SJCRH30 (cell line): Measurements from ENCODE around the gene NCOA4. TPM values are rescaled to one million over a fixed set of nuclear protein-coding genes. Genes with fewer than 3 reads are reported as not detected.

Experiments used
- DNase-seq, 2 experiments: peaks; one replicate each; pipeline ENCODE4 v3.0.0-alpha.2; 2015 to 2020
- H3K27ac ChIP-seq: fragments of 250-450 bp; sonication (Bioruptor Pico); 2 replicates; pipeline ENCODE4 v1.5.1; 2020; ENCODE audit warnings: mild to moderate bottlenecking, moderate library complexity
- H3K27me3 ChIP-seq: fragments of 250-450 bp; sonication (Bioruptor Pico); 2 replicates; pipeline ENCODE4 v1.5.1; 2020; ENCODE audit warnings: mild to moderate bottlenecking, moderate library complexity
- H3K36me3 ChIP-seq: fragments of 250-450 bp; sonication (Bioruptor Pico); 2 replicates; pipeline ENCODE4 v1.5.1; 2020; ENCODE audit warnings: mild to moderate bottlenecking, moderate library complexity
- H3K4me1 ChIP-seq: fragments of 250-450 bp; sonication (Bioruptor Pico); 2 replicates; pipeline ENCODE4 v1.5.1; 2020; ENCODE audit warnings: mild to moderate bottlenecking, moderate library complexity
- H3K4me3 ChIP-seq: fragments of 250-450 bp; sonication (Bioruptor Pico); 2 replicates; pipeline ENCODE4 v1.5.1; 2020; ENCODE audit warnings: mild to moderate bottlenecking, moderate library complexity
- H3K9me3 ChIP-seq: fragments of 250-450 bp; sonication (Bioruptor Pico); replicated peaks from 2 replicates; pipeline ENCODE4 v1.5.1; 2020; ENCODE audit warnings: mild to moderate bottlenecking, moderate library complexity
- total RNA-seq: library from RNA; depleted of rRNA; stranded (reverse); fragments of >200 nt; shearing (Covaris generic); gene quantifications from 2 replicates; pipeline ENCODE4 v1.2.3, GENCODE V29; 2014; rRNA removed

The NCOA4 gene
- 46.8 and 47.5 TPM in 2 replicates for total RNA-seq

DNA sequence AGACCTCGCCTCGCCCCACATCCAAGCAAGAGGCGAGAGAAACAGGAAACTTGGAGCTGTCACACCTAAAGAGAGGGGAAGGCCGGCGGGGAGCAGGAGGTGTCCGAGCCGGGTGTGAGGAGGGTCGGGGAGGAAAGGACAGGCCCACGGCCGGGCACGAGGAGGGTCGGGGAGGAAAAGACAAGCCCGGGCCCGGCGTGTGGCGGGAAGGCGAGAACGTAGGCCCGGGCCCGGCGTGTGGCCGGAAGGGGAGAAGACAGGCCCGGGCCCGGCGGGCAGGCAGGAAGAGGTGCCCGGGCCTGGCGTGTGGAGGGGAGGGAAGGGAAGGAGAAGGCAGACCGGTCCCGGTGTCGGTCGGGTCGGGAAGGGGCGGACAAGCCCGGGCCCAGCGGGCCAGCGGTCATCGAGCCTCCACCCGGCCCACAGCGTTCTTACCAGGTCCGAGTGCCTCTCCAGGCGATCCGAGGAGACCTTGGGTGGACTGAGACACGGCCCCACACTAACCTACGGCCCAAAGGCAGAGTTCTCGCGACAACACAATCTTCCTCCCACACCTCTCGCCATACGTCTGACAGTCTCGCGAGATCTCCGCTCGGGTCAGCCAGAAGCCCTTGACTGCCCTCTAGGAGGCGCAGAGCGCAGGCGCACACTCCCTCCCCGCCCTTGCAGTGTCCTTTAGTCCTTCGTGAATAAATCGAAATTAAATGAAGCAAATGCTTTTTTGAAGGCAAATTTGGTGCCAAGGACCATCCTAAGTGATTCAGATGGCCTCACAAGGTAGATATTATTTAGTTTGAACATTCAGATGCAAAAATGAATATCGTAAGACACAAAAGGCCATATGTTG lies at the start of gene NCOA4:
Gene NCOA4 (minus strand): TSS at position 533 of the 847 bp plus-strand sequence. CDS start 13,943 bp downstream, outside the sequence.
- Histone ChIP-seq H3K9me3 (no peaks in the 10 kb centered on the region), H3K4me1 (no peaks in the 10 kb centered on the region), H3K27ac (peak within 1 kb of the TSS; percentile 62), H3K4me3 (peak within 1 kb of the TSS; percentile 85), H3K36me3 (no peaks in the 10 kb centered on the region), H3K27me3 (no peaks in the 10 kb centered on the region)
- DNase-seq: peak; percentile 93 to 95

DNA sequence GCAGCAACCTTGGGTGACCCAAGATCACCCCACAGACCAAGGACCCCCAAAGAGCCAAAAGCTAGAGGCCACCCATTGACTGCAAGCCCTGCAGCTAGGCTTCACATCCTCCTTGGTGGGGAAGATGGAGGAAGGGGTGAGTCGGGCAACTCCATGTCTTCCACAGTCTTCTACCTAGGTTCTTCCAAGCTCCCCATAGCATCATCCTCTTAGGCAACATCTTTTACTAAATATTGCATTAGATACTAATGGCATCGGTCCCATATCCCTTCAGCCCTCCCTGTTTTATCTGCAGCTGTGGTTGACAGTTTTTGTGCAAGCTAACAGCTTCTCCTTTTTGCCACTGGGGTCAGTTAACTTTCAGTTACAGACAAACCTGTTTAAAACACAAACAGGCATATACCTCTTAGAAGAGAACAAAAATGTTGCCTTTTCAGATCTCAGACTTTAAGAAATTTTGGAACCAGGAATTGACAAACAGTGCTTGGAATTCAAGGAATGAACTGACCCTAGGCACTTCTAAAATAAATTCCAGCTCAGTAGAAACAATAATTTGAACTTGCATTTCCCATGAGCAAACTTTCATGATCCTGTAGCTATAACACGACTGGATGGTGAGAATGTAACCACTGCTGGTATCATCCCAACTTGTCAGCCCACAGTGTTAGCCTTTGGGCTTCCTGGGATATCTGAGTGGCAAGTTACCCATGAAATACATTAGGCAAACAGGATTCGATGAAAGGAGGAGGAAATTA lies 49.6 kb upstream of the NCOA4 start:
- Histone ChIP-seq H3K4me1 (no peaks in the 10 kb centered on the region), H3K36me3 (no peaks in the 10 kb centered on the region), H3K27me3 (no peaks in the 10 kb centered on the region), H3K27ac (no peak overlapping the region), H3K4me3 (no peak overlapping the region), H3K9me3 (no peaks in the 10 kb centered on the region)
- DNase-seq: no peak

DNA sequence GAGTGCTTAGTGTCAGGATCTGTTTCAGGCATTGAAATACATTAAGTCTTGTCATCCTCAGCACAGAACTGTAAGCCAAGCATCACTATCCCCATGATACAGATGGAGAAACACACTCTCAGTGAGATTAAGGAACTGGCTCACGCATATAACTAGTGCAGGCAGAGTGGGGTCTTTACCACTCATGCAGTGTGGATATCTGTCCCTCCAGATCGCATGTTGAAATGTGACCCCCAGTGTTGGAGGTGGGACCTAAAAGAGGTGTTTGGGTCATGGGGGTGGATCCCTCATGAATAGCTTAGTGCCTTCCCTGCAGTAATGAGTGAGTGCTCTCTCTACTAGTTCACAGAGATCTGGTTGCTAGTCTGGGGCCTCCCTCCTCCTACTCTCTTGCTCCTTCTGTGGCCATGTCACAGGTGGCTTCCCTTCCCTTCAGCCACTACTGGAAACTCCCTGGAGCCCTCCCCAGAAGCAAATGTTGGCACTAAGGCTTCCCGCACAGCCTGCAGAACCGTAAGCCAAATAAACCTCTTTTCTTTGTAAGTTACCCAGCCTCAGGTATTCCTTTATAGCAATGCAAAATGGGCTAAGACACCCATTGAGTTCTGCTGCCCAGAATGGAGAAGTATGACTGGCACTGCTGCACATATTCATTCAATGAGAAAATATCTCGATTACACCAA lies 47.4 kb upstream of the NCOA4 start:
- DNase-seq: no peak
- H3K4me1 ChIP-seq: no peaks in the 10 kb centered on the region
- H3K4me3 ChIP-seq: no peak overlapping the region
- no peaks in the 10 kb centered on the region for H3K36me3 ChIP-seq
- no peaks in the 10 kb centered on the region for H3K9me3 ChIP-seq
- no peak overlapping the region for H3K27ac ChIP-seq
- H3K27me3 ChIP-seq: no peaks in the 10 kb centered on the region

DNA sequence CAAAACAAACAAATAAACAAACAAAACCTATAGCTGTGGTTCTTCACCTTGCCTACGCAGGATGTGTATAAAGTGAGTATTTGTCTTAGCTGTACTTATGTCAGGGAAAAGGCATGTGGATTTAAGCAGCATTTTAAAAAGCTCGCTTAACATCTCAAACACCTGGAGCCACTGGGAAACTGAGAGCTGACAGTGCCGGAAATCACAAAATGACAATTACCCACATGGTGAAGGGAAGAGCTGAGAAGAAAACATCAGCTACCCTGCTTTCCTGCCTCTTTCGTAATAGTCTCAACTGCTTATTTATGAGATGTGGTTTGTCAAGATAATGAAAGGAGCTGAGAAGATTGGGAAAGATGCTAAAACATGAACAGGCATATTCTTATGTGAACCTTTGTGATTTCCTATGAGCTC lies 46.7 kb upstream of the NCOA4 start:
- DNase-seq: no peak
- no peaks in the 10 kb centered on the region for H3K27me3 ChIP-seq

DNA sequence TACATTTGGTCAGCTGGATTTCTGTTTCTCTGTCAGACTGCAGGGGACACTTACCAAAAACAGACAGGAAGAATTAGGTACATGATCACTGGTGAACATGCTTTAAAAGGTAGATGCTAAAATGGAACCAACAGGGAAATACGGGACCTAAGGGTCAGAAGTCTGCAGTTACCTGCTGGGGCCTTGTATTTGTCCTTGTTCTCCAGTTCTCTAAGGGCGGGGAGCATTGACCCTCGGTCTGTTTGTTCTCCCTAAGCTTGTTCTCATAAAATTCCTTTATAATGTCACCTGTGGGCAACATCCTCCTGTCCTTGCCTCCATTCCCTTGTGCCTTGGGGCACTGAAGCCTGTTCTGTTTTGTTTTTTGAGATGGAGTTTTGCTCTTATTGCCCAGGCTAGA lies 45.4 kb upstream of the NCOA4 start:
- Histone ChIP-seq H3K36me3 (no peaks in the 10 kb centered on the region), H3K27ac (no peak overlapping the region), H3K4me3 (no peak overlapping the region), H3K4me1 (no peaks in the 10 kb centered on the region), H3K9me3 (no peaks in the 10 kb centered on the region), H3K27me3 (no peaks in the 10 kb centered on the region)
- no peak for DNase-seq

More for the DNA sequence above, 46.7 kb upstream of the NCOA4 start:
- H3K4me3 ChIP-seq: no peak overlapping the region
- H3K4me1 ChIP-seq: no peaks in the 10 kb centered on the region
- H3K9me3 ChIP-seq: no peaks in the 10 kb centered on the region
- no peaks in the 10 kb centered on the region for H3K36me3 ChIP-seq
- H3K27ac ChIP-seq: no peak overlapping the region

DNA sequence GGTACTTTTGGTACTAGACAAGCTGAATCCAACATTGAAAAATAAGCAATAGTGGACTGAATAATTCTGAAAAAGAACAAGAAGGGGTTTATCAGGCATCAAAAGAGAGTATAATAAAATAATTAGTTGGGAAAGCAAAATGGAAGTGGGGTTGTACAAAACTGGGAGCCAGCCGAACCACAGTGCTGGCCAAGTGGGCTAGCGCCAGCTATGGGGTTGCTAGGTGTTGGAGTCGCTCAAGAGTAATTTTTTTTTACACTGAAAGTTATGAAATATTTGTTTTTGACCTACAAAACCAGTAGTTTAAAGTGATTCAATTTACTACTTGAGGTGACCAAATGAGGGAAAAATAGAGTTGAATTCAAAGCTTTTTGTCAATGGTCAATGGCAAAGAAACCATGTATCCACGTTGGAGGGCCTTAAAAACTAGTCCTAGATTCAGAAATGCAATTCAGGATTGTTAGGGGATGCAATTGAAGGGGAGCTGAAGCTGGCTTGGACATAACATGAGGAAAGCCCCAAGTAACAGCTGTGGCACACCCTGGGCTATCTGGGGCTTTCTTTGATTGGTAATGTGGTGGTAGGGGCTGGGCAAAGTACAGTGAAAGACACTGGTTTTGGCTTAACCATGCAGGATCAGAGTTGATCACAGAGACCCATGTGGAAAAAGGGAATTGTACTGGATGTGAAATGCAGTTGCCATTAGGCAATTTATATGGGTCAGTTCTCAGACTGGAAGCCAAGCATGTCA lies 43.9 kb upstream of the NCOA4 start:
- no peaks in the 10 kb centered on the region for H3K9me3 ChIP-seq
- H3K27me3 ChIP-seq: no peaks in the 10 kb centered on the region
- H3K4me3 ChIP-seq: no peak overlapping the region
- no peak for DNase-seq
- no peaks in the 10 kb centered on the region for H3K4me1 ChIP-seq
- H3K36me3 ChIP-seq: no peaks in the 10 kb centered on the region
- no peak overlapping the region for H3K27ac ChIP-seq

DNA sequence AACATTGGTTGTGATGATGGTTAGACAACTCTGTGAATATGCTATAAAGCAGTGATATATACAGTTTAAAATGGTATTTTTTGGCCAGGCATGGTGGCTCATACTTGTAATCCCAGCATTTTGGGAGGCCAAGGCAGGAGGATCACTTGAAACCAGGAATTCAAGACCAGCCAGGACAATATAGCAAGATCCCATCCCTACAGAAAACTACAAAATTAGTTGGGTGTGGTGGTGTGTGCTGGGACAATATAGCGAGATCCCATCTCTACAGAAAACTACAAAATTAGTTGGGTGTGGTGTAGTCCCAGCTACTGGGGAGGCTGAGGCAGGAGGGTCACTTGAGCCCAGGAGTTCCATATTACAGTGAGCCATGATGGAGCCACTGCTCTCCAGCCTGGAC lies 43.1 kb upstream of the NCOA4 start:
- Histone ChIP-seq H3K27ac (no peak overlapping the region), H3K27me3 (no peaks in the 10 kb centered on the region), H3K4me3 (no peak overlapping the region), H3K36me3 (no peaks in the 10 kb centered on the region), H3K4me1 (no peaks in the 10 kb centered on the region), H3K9me3 (no peaks in the 10 kb centered on the region)
- DNase-seq: no peak

DNA sequence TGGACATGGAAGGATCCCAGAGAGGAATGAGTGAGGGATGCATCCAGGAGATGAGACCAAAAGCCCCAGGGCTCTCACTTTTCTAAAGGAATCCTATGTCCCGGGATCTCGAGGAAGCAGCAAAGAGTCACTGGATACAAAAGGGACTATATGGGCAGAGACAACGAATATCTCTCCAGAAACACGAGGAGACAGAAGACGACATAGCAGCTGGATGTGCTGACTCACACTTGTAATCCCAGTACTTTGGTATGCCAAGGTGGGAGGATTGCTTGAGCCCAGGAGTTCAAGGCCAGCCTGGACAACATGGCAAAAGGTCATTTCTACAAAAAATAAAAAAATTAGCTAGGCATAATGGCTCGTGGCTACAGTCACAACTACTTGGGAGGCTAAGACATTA lies 40.3 kb upstream of the NCOA4 start:
- Histone ChIP-seq H3K27me3 (no peaks in the 10 kb centered on the region), H3K4me1 (no peaks in the 10 kb centered on the region), H3K36me3 (no peaks in the 10 kb centered on the region), H3K27ac (no peak overlapping the region), H3K9me3 (no peaks in the 10 kb centered on the region), H3K4me3 (no peak overlapping the region)
- DNase-seq: no peak

DNA sequence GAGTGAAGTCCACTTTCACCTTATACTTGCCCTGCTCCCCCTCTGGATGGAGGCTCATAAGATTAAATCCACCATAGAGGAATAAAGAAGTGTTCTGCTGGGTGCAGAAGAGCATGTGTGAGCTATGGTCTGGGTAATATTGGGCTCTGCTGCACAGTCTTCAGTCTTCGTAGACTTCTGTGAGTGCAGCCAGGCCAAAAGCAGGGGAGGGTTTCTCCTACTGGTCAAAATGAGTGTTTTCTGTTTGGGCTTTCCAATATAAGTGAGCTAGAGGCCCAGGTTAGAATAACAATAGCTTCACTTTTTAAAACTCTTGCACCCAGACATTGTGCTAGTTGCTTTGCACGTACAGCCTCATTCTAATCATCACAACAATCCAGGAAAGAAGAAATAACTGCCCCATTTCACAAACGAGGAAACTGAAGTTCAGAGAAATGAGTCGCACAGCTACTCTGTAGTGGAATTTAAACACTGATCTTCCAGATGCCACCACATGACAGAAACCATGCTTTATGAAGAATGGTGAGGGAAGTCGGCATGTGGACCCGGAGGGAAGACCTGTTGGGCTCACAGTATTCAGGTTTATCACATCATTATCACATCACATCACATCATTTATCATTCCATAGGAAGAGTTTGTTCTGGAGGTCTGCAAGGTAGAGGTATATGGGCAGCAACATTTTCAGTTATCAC lies 39.5 kb upstream of the NCOA4 start:
- H3K27ac ChIP-seq: no peak overlapping the region
- no peak for DNase-seq

DNA sequence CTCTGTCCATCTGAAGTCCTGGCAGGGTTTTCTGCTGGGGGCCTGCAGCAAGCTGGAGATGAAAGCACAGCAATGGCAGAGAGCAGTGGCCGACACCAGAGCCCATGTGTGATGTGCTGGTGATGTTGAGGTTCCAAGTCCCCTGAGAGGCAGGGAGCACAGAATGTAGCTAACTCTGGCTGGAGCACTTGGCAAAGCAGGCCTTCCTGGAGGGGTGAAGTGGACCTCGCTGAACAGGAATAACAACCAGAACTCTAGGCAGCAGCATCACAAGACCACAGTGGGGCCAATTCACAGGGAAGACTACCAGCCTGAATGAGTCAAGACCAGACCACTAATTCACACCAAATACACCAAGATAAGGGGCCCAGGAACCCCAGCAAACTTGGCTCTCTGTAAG lies 38.5 kb upstream of the NCOA4 start:
- Histone ChIP-seq H3K36me3 (no peaks in the 10 kb centered on the region), H3K27me3 (no peaks in the 10 kb centered on the region), H3K9me3 (no peaks in the 10 kb centered on the region), H3K4me3 (no peak overlapping the region), H3K4me1 (no peaks in the 10 kb centered on the region), H3K27ac (no peak overlapping the region)
- no peak for DNase-seq

More for the DNA sequence above, 39.5 kb upstream of the NCOA4 start:
- no peaks in the 10 kb centered on the region for H3K27me3 ChIP-seq
- no peaks in the 10 kb centered on the region for H3K9me3 ChIP-seq
- no peaks in the 10 kb centered on the region for H3K36me3 ChIP-seq
- no peak overlapping the region for H3K4me3 ChIP-seq
- no peaks in the 10 kb centered on the region for H3K4me1 ChIP-seq

DNA sequence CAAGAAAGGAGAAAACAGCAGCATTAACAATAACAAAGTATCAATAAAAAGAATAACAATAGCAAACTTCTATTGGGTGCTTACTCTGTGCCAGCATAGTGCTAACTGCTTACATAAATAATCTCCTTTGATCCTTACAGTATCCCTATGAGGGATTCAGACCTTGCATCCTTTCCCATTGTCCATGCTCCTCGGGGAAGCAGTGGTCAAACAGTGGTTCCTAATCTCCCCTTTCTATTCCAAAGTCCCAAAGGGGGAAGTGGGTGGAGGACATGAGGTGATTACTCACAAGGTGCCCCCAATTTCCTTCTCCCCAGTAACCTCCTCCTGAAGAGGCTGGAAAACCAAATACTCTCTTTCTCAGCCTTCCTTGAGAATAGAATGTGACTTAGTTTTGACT lies 37.7 kb upstream of the NCOA4 start:
- no peaks in the 10 kb centered on the region for H3K27me3 ChIP-seq
- no peak overlapping the region for H3K4me3 ChIP-seq
- DNase-seq: no peak
- H3K9me3 ChIP-seq: no peaks in the 10 kb centered on the region
- no peaks in the 10 kb centered on the region for H3K36me3 ChIP-seq
- H3K27ac ChIP-seq: no peak overlapping the region
- no peaks in the 10 kb centered on the region for H3K4me1 ChIP-seq

DNA sequence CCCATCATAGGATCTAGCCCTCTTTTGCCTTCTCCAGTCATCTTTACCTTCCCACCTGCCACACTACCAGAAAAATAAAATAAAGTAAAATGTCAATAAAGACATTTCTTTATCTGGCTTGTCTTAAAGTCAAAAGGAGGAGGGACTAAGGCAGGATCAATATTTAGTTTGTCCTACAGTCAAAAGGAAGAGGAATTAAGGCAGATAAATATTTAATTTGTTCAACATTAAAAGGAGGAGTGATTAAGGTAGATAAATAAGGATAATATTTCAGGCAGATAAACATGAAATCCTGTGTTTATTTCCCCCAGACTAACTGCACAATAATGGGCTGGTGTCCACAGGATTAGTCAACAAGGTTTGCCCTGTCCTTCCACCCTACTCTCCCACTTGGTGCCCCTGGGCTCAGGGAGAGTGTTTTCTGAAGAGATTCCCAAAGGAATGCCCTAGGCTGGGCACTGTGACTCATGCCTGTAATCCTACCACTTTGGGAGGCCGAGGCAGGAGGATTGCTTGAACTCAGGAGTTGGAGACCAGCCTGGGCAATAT lies 33.9 kb upstream of the NCOA4 start:
- no peaks in the 10 kb centered on the region for H3K27me3 ChIP-seq

DNA sequence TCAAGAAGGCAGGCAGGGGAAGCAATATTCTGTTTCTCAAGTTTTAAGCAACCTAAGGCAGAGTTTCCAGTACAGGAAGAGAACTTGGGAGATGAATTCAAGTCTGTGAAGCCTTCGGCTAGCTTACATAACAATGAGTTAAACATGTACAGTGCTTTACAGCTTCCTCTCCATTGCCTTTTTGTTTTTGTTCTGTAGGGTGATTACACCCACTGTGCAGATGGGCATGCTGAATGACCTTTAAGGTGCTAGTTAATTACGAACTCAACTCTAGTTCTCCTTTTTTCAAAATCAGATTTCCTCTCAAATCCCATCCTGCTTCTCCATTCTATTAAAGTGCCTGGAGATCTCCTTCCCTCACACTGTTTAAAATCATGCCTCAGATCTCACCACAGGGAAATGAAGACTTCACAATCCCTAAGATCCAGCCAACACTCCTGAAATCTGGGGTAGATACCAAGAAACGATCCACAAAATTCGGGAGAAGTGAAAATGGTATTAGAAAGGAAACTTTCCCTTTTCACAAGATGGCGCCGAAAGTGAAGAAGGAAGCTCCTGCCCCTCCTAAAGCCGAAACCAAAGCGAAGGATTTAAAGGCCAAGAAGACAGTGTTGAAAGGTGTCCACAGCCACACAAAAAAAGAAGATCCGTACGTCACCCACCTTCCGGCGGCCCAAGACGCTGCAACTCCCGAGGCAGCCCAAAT lies 32.5 kb upstream of the NCOA4 start:
- Histone ChIP-seq H3K4me3 (no peak overlapping the region), H3K27me3 (no peaks in the 10 kb centered on the region), H3K4me1 (no peaks in the 10 kb centered on the region), H3K9me3 (no peaks in the 10 kb centered on the region), H3K36me3 (no peaks in the 10 kb centered on the region), H3K27ac (no peak overlapping the region)
- no peak for DNase-seq

More for the DNA sequence above, 33.9 kb upstream of the NCOA4 start:
- no peak for DNase-seq
- Histone ChIP-seq H3K36me3 (no peaks in the 10 kb centered on the region), H3K27ac (no peak overlapping the region), H3K9me3 (no peaks in the 10 kb centered on the region), H3K4me1 (no peaks in the 10 kb centered on the region), H3K4me3 (no peak overlapping the region)
